Measurements from ENCODE around the gene ARHGAP27.
"Not testable (repeated sequence)": the region's sequence is repeated elsewhere in the genome, so short reads cannot be mapped to it uniquely, and the experiment has no call there.

DNA sequence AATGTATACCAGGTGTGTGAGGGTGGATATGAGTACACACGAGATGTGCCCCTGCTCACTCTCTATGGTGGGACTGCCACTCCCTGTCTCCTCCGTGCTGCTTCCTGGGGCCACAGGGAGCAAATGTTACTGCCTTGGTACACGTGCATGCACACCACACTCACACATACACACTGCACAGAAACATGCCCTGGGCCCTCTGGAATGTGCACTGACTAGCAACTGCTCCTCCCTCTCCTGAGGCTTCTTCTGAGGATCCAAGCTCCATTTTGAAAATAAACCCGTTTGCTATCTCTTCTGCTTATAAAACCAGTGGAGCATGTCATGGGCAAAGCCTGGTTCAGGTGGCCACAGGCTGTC lies 36.5 kb upstream of the ARHGAP27 start:
- TF ChIP-seq POLR2AphosphoS5 (IDR thresholded peaks at IDR 0.05; ENCODE audit: borderline replicate concordance, low read depth, low read length); EZH2 (IDR thresholded peaks at IDR 0.05): not testable (repeated sequence)

Data from SK-N-MC (cell line).